ENCODE results near the gene NAV2.

- no peak for TF ChIP-seq CTCF (conservative IDR thresholded peaks at IDR 0.05)
- TF ChIP-seq EZH2 (IDR thresholded peaks at IDR 0.05; ENCODE audit: low read depth): no peak
Observed at GRCh38 chr11:20070459-20070858, 357.8 kb downstream of the NAV2 start.

All from PC-9 (cell line).